Stomach (tissue), 9 donors: ENCODE measurements around the gene CIDEB. TPM values are rescaled to one million over a fixed set of nuclear protein-coding genes. Genes with fewer than 3 reads are reported as not detected.

ENCODE experiments used
- DNase-seq, 2 donors: peaks; one replicate each; pipeline versions ENCODE4 v3.0.0 to v3.0.0-alpha.2; 2013 to 2019
- H3K27ac ChIP-seq, 5 donors: fragments of 200-600 bp in 4 of 5; sonication (generic) in 4 of 5; one replicate each; pipeline ENCODE4 v1.5.1; 2013 to 2019; ENCODE audit warnings: mild to moderate bottlenecking in 1 of 5, moderate library complexity in 1 of 5
- H3K27me3 ChIP-seq, 3 donors: fragments of 200-600 bp; sonication (generic); one replicate each; pipeline ENCODE4 v1.5.1; 2017 to 2019; ENCODE audit warnings: mixed run types in 1 of 3
- H3K36me3 ChIP-seq, 4 donors: fragments of 200-600 bp; sonication (generic); 1 replicate in 3 of 4; 2 replicates in 1 of 4; pipeline ENCODE4 v1.5.1; 2016 to 2019
- H3K4me1 ChIP-seq, 4 donors: fragments of 200-600 bp; sonication (generic); one replicate each; pipeline ENCODE4 v1.5.1; 2016 to 2019
- H3K4me3 ChIP-seq, 4 donors: fragments of 200-600 bp; sonication (generic) in 3 of 4; one replicate each; pipeline ENCODE4 v1.5.1; 2016 to 2019; ENCODE audit warnings: mild to moderate bottlenecking in 1 of 4
- H3K9me3 ChIP-seq, 4 donors: fragments of 200-600 bp; sonication (generic); one replicate each; pipeline ENCODE4 v1.5.1; 2016 to 2019
- EP300 ChIP-seq: sonication (generic); formaldehyde crosslinking; IDR thresholded peaks from one replicate; pipeline ENCODE4 v1.6.1; 2017; ENCODE audit warnings: antibody characterized with exemption
- POLR2A ChIP-seq, 4 donors: fragments of 450-650 bp; IDR thresholded peaks; one replicate each; pipeline ENCODE4 v1.6.1; 2016; ENCODE audit warnings: antibody characterized with exemption in 4 of 4, control low read depth in 2 of 4, mild to moderate bottlenecking in 1 of 4, moderate library complexity in 1 of 4
- POLR2AphosphoS5 ChIP-seq, 3 donors: sonication (generic); formaldehyde crosslinking; IDR thresholded peaks; one replicate each; pipeline ENCODE4 v1.6.1; 2016; ENCODE audit warnings: antibody characterized with exemption in 3 of 3
- WGBS, 5 donors: extraction: QIAGEN DNeasy Blood & Tissue Kit in 3 of 5; methylation state at CpG; one replicate each; pipeline versions ENCODE4 v1.1.5 to v1.1.7; 2013 to 2018; 5-methylcytosine and 5-hydroxymethylcytosine counted together
- intact Hi-C: fragments of 100-400 bp; cut with DNase I; formaldehyde crosslinking; loops from one replicate; pipeline ENCODE4 v1.15.1; 2023; ENCODE audit warnings: low total_unique reads
- polyA plus RNA-seq, 3 donors: library from polyadenylated mRNA; stranded (reverse); fragments of 200-250 nt; gene quantifications; one replicate each; pipeline ENCODE4 v1.2.3, GENCODE V29; 2013
- total RNA-seq, 5 donors: library from RNA; depleted of rRNA; stranded (reverse); fragments of >200 nt; gene quantifications; one replicate each; pipeline versions ENCODE4 v1.1.0 to v1.2.3, GENCODE V29; 2014 to 2016
- TF ChIP-seq, protein P1 (sequence below), 7 experiments: fragments of 450-650 bp in 4 of 7; fragments of 200-600 bp in 3 of 7; sonication (generic) in 3 of 7; IDR thresholded peaks; one replicate each; pipeline ENCODE4 v1.5.1; 2016 to 2019; ENCODE audit warnings: antibody characterized with exemption in 7 of 7, control low read depth in 2 of 7, mild to moderate bottlenecking in 1 of 7
- donor health status: healthy with polysubstance abuse.
- donor health status: Bipolar disorder and iron deficiency.
- donor health status: healthy.

The CIDEB gene
- total and polyA plus RNA-seq, 8 donors = 5.0 to 14.2 (median 6.4) TPM

DNA sequence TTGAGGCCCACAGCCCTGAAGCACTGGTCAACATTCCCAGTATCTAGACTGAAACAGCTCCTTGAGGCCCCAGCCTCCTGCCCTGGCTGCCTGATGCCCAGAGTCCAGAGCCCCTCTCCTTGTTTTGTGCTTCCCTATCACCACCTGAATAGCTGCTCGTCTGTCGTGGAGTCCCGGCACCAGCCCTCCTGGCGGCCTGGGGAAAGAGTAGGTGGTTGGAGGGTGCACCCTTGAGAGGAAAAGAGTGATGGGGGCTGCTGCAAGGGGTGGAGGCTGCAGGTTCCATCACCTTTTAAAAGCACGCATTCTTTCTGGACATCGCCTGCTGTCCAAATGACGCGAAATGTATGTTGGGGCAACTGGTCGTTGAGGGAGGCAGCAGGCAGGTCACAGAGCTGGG, 39.6 kb downstream of the CIDEB start:
- no peak overlapping the region for H3K4me3 ChIP-seq
- WGBS, 5 donors = 89 to 96% (median 94%) methylated on average over 9 of the region's 9 CpGs
- H3K36me3 ChIP-seq = peaks cover 30 to 65% (median 56%) of the 10 kb centered on the region in 4 donors
- H3K9me3 ChIP-seq = no peaks in the 10 kb centered on the region
- no peak for DNase-seq
- intact Hi-C loops = no loop called here
- no peak overlapping the region for H3K27ac ChIP-seq
- H3K27me3 ChIP-seq = no peaks in the 10 kb centered on the region
- TF ChIP-seq, protein P1, sequence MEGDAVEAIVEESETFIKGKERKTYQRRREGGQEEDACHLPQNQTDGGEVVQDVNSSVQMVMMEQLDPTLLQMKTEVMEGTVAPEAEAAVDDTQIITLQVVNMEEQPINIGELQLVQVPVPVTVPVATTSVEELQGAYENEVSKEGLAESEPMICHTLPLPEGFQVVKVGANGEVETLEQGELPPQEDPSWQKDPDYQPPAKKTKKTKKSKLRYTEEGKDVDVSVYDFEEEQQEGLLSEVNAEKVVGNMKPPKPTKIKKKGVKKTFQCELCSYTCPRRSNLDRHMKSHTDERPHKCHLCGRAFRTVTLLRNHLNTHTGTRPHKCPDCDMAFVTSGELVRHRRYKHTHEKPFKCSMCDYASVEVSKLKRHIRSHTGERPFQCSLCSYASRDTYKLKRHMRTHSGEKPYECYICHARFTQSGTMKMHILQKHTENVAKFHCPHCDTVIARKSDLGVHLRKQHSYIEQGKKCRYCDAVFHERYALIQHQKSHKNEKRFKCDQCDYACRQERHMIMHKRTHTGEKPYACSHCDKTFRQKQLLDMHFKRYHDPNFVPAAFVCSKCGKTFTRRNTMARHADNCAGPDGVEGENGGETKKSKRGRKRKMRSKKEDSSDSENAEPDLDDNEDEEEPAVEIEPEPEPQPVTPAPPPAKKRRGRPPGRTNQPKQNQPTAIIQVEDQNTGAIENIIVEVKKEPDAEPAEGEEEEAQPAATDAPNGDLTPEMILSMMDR (IDR thresholded peaks at IDR 0.05) = no peak
- TF ChIP-seq EP300 (no peak), POLR2A (IDR thresholded peaks at IDR 0.05) (no peak), POLR2AphosphoS5 (IDR thresholded peaks at IDR 0.05) (no peak)
- H3K4me1 ChIP-seq = peaks cover 3 to 26% (median 15%) of the 10 kb centered on the region in 4 donors

DNA sequence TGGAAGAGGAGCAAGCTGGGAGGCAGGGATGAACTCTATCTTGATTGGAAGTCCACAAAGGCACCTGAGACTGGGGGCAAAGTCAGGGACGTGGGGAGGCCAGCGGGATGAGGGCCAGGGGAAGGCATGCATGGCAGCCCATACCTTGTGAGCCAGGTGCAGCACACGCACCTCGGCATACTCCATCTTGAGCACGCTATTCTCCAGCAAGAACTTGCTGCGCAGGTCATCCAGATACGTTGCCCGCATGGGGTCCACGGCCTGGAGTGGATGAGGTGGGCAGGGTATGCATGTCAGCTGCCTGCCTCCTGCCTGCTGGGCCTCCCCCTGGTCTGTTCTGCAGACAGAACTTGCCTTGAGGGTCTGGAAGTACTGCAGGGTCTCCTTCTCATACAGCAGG, 40.3 kb downstream of the CIDEB start:
- peaks cover 30 to 65% (median 56%) of the 10 kb centered on the region in 4 donors for H3K36me3 ChIP-seq

DNA sequence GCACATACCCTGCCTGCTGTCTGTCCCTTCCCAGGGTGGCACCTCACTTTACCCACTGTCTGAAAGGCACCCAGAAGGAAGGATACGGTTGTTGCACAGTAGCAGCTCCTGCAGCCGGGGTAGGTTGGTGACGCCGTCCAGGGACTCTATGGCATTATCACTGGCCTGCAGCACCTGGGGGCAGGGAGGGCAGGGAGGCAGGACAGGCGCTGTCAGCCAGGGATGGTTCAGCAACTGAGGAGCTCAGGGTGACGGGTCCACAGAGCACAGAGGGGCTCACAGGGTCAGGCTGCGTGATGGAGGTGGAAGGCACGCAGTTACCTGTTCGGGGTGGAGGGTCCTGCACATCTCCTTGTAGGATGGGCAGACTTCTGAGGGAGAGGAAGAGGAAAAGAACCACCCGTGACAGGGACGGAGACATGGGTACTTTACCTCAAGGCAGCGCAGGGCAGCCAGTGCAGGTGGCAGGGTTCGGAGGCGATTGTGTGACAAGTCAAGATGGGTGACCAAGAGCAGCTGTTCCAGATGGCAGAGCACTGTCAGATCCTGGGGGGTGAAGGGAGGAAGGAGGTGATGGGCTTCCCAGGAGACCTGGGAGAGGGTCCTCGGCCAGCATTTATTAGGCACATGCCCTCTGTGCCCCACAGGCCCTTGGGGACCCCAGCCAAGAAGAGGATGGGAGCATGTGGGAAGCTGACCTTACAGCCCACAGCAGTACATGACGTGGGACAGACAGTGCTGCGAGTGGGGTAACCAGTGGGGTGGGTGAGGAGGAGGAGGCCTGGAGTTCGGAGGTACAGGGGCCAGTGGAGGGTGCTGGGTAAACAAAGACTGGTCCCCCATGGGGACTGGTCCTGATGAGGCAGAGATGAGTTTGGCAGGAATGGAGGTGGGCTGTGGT, 41.2 kb downstream of the CIDEB start:
- intact Hi-C loops = no loop called here
- no peak for DNase-seq
- TF ChIP-seq, protein P1 (IDR thresholded peaks at IDR 0.05) = no peak
- TF ChIP-seq POLR2A (IDR thresholded peaks at IDR 0.05) (no peak), POLR2AphosphoS5 (IDR thresholded peaks at IDR 0.05) (no peak), EP300 (no peak)
- Histone ChIP-seq H3K4me1 (peaks cover 0 to 10% (median 7%) of the 10 kb centered on the region in 4 donors), H3K27me3 (no peaks in the 10 kb centered on the region), H3K9me3 (no peaks in the 10 kb centered on the region), H3K36me3 (peaks cover 30 to 65% (median 56%) of the 10 kb centered on the region in 4 donors), H3K27ac (no peak overlapping the region), H3K4me3 (no peak overlapping the region)
- WGBS, 5 donors = 86 to 92% (median 90%) methylated on average over 18 of the region's 18 CpGs

More for the DNA sequence above, 40.3 kb downstream of the CIDEB start:
- no peaks in the 10 kb centered on the region for H3K9me3 ChIP-seq
- intact Hi-C loops = no loop called here
- no peak overlapping the region for H3K27ac ChIP-seq
- TF ChIP-seq EP300 (no peak), POLR2AphosphoS5 (IDR thresholded peaks at IDR 0.05) (no peak), POLR2A (IDR thresholded peaks at IDR 0.05) (no peak)
- TF ChIP-seq, protein P1 (IDR thresholded peaks at IDR 0.05) = no peak
- no peak overlapping the region for H3K4me3 ChIP-seq
- no peaks in the 10 kb centered on the region for H3K27me3 ChIP-seq
- DNase-seq = no peak
- peaks cover 0 to 19% (median 12%) of the 10 kb centered on the region in 4 donors for H3K4me1 ChIP-seq
- WGBS, 5 donors = 87 to 94% (median 93%) methylated on average over 4 to 9 of the region's 9 CpGs

DNA sequence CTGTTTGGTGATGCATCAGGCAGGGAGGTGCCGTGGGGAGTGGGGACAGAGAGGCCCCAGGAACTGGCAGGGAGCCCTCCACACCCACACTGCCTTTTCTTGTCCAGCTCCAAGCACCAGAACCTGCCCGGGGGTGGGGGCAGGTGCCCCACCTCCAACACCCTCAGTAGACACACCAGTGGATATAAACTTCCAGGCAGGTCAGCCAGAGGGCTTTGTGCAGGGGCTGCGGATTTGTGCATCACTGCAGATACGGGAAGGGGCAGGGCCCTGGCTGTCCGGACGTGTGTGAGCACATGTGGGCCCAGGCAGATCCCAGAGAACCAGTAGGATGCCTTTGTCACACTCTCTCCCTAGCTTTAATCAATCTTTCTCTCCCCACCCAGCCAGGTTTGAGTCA, 43.5 kb downstream of the CIDEB start:
- peaks cover 0 to 5% (median 2%) of the 10 kb centered on the region in 4 donors for H3K4me1 ChIP-seq
- peak in 1 of 2 donors; percentile 59 for DNase-seq
- H3K4me3 ChIP-seq = no peak overlapping the region
- peaks cover 30 to 70% (median 48%) of the 10 kb centered on the region in 4 donors for H3K36me3 ChIP-seq
- no peak overlapping the region for H3K27ac ChIP-seq
- intact Hi-C loops = no loop called here
- H3K9me3 ChIP-seq = no peaks in the 10 kb centered on the region
- 69 to 79% (median 77%) methylated on average over 6 of the region's 6 CpGs for WGBS, 5 donors
- no peaks in the 10 kb centered on the region for H3K27me3 ChIP-seq
- TF ChIP-seq POLR2A (IDR thresholded peaks at IDR 0.05) = no peak
- TF ChIP-seq, protein P1 (IDR thresholded peaks at IDR 0.05) = no peak
- TF ChIP-seq POLR2AphosphoS5 (IDR thresholded peaks at IDR 0.05) = no peak
